ENCODE data around the gene DHX35. TPM values are rescaled to one million over a fixed set of nuclear protein-coding genes. Genes with fewer than 3 reads are reported as not detected.

The DHX35 gene
- polyA plus RNA-seq, 3 donors: 1.6 to 11.2 (median 2.7) TPM

DNA sequence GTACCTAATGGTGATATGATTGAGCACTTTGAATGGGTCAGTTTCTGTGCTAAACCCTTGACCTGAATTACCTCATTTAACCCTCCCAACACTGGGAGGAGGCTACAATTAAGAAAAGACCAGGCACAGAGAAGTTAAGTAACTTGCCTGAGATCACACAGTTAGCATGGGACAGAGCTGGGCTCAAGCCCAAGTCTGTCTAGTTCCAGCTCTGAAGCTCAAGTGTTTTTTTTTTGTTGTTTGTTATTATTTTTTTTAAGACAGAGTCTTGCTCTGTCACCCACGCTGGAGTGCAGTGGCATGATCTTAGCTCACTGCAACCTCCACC is 31.9 kb upstream of the DHX35 start:
- no peak overlapping the region for H3K9ac ChIP-seq (ENCODE audit: insufficient read depth, low read length, poor library complexity, severe bottlenecking)
- H3K79me2 ChIP-seq (ENCODE audit: insufficient read depth, low read length): peaks cover 87% of the 10 kb centered on the region
- H3K27me3 ChIP-seq (ENCODE audit: control insufficient read depth in 2 of 2, insufficient read depth in 2 of 2, low read length in 2 of 2): no peaks in the 10 kb centered on the region
- Mint-ChIP-seq H3K4me3 (no peak overlapping the region), H3K36me3 (peaks cover 4 to 17% of the 10 kb centered on the region in 2 donors), H3K27me3 (ENCODE audit: low read depth in 3 of 3) (no peaks in the 10 kb centered on the region), H3K27ac (no peak overlapping the region), H3K9me3 (peaks cover 0 to 5% (median 0%) of the 10 kb centered on the region in 7 donors), H3K4me1 (peaks cover 51% of the 10 kb centered on the region)
- intact Hi-C loops (cut with micrococcal nuclease): loop anchor here in 1 of 2 donors (10.0 kb wide), 1 partner anchor 115 kb away; no protein-coding TSS in a partner anchor
- H3K4me1 ChIP-seq (ENCODE audit: control insufficient read depth in 1 of 2, insufficient read depth in 2 of 2, low read length in 2 of 2): peaks cover 25 to 31% of the 10 kb centered on the region in 2 donors
- TF ChIP-seq, protein P1, sequence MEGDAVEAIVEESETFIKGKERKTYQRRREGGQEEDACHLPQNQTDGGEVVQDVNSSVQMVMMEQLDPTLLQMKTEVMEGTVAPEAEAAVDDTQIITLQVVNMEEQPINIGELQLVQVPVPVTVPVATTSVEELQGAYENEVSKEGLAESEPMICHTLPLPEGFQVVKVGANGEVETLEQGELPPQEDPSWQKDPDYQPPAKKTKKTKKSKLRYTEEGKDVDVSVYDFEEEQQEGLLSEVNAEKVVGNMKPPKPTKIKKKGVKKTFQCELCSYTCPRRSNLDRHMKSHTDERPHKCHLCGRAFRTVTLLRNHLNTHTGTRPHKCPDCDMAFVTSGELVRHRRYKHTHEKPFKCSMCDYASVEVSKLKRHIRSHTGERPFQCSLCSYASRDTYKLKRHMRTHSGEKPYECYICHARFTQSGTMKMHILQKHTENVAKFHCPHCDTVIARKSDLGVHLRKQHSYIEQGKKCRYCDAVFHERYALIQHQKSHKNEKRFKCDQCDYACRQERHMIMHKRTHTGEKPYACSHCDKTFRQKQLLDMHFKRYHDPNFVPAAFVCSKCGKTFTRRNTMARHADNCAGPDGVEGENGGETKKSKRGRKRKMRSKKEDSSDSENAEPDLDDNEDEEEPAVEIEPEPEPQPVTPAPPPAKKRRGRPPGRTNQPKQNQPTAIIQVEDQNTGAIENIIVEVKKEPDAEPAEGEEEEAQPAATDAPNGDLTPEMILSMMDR (IDR thresholded peaks at IDR 0.05): no peak
- WGBS (ENCODE audit: insufficient coverage): 100% methylated on average over 1 of the region's 1 CpG
- H3K36me3 ChIP-seq (replicated peaks in 1 of 2; ENCODE audit: control insufficient read depth in 1 of 2, insufficient read depth in 2 of 2, low read length in 2 of 2): peaks cover 0 to 5% of the 10 kb centered on the region in 2 donors
- H3K4me2 ChIP-seq (replicated peaks; ENCODE audit: extremely low read depth, low read length, poor library complexity, severe bottlenecking): no peak overlapping the region
- H3K9me3 ChIP-seq (replicated peaks in 1 of 2; ENCODE audit: control insufficient read depth in 1 of 2, insufficient read depth in 1 of 2, low read length in 2 of 2): no peaks in the 10 kb centered on the region
- H3K4me3 ChIP-seq (replicated peaks in 1 of 3; ENCODE audit: low read depth in 2 of 3, low read length in 3 of 3): no peak overlapping the region
- H2AFZ ChIP-seq (ENCODE audit: insufficient read depth, low read depth, low read length, poor library complexity, severe bottlenecking): no peak overlapping the region
- H4K20me1 ChIP-seq (ENCODE audit: insufficient read depth, low read length): no peaks in the 10 kb centered on the region
- H3K27ac ChIP-seq (ENCODE audit: low read depth in 1 of 2, low read length in 2 of 2): peak overlapping the region in 1 of 2 donors; percentile 14
- DNase-seq: no peak

DNA sequence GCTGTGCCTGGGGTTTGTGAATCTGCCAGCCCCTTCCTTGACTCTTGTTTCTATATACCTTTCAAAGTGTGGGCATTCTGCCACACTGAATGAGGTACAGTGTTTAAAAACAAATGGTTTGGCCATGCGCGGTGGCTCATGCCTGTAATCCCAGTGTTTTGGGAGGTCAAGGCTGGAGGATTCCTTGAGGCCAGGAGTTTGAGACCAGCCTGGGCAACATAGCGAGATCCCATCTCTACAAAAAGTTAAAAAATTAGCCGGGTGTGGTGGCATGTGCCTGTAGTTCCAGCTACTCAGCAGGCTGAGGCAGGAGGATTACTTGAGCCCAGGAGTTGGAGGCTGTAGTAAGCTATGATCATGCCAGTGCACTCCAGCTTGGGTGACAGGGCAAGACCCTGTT is 30.2 kb upstream of the DHX35 start:
- H3K4me3 ChIP-seq (replicated peaks in 1 of 3; ENCODE audit: low read depth in 2 of 3, low read length in 3 of 3): no peak overlapping the region
- TF ChIP-seq, protein P1 (IDR thresholded peaks at IDR 0.05): no peak
- no peak for DNase-seq
- no peak overlapping the region for H3K4me2 ChIP-seq (replicated peaks; ENCODE audit: extremely low read depth, low read length, poor library complexity, severe bottlenecking)
- H3K27ac ChIP-seq (ENCODE audit: low read depth in 1 of 2, low read length in 2 of 2): no peak overlapping the region
- H3K9me3 ChIP-seq (replicated peaks in 1 of 2; ENCODE audit: control insufficient read depth in 1 of 2, insufficient read depth in 1 of 2, low read length in 2 of 2): no peaks in the 10 kb centered on the region
- Mint-ChIP-seq H3K27ac (peak overlapping the region in 3 of 7 donors; percentile 0 to 83 (median 50)), H3K4me1 (peaks cover 48% of the 10 kb centered on the region), H3K9me3 (no peaks in the 10 kb centered on the region), H3K27me3 (ENCODE audit: low read depth in 3 of 3) (peaks cover 0 to 1% (median 0%) of the 10 kb centered on the region in 3 donors), H3K4me3 (no peak overlapping the region), H3K36me3 (peaks cover 10 to 27% of the 10 kb centered on the region in 2 donors)
- H4K20me1 ChIP-seq (ENCODE audit: insufficient read depth, low read length): no peaks in the 10 kb centered on the region
- no peak overlapping the region for H2AFZ ChIP-seq (ENCODE audit: insufficient read depth, low read depth, low read length, poor library complexity, severe bottlenecking)
- WGBS (ENCODE audit: insufficient coverage): 100% methylated on average over 2 of the region's 4 CpGs
- H3K79me2 ChIP-seq (ENCODE audit: insufficient read depth, low read length): peaks cover 100% of the 10 kb centered on the region
- H3K4me1 ChIP-seq (ENCODE audit: control insufficient read depth in 1 of 2, insufficient read depth in 2 of 2, low read length in 2 of 2): peaks cover 18% of the 10 kb centered on the region in 2 donors
- no peaks in the 10 kb centered on the region for H3K27me3 ChIP-seq (ENCODE audit: control insufficient read depth in 2 of 2, insufficient read depth in 2 of 2, low read length in 2 of 2)
- no peak overlapping the region for H3K9ac ChIP-seq (ENCODE audit: insufficient read depth, low read length, poor library complexity, severe bottlenecking)
- peaks cover 0 to 21% of the 10 kb centered on the region in 2 donors for H3K36me3 ChIP-seq (replicated peaks in 1 of 2; ENCODE audit: control insufficient read depth in 1 of 2, insufficient read depth in 2 of 2, low read length in 2 of 2)
- intact Hi-C loops (cut with micrococcal nuclease): loop anchor here in 1 of 2 donors (10.0 kb wide), 1 partner anchor 113 kb away; no protein-coding TSS in a partner anchor

Data from CD14-positive monocyte (primary cell).